Subcutaneous preadipocyte (primary cell): Measurements from ENCODE around the gene DNHD1. TPM values are rescaled to one million over a fixed set of nuclear protein-coding genes. Genes with fewer than 3 reads are reported as not detected.

Experiments
- total RNA-seq: library from RNA; depleted of rRNA; stranded (reverse); fragments of >200 nt; gene quantifications from 2 replicates; pipeline ENCODE4 v1.2.3, GENCODE V29; 2012

The DNHD1 gene, protein sequence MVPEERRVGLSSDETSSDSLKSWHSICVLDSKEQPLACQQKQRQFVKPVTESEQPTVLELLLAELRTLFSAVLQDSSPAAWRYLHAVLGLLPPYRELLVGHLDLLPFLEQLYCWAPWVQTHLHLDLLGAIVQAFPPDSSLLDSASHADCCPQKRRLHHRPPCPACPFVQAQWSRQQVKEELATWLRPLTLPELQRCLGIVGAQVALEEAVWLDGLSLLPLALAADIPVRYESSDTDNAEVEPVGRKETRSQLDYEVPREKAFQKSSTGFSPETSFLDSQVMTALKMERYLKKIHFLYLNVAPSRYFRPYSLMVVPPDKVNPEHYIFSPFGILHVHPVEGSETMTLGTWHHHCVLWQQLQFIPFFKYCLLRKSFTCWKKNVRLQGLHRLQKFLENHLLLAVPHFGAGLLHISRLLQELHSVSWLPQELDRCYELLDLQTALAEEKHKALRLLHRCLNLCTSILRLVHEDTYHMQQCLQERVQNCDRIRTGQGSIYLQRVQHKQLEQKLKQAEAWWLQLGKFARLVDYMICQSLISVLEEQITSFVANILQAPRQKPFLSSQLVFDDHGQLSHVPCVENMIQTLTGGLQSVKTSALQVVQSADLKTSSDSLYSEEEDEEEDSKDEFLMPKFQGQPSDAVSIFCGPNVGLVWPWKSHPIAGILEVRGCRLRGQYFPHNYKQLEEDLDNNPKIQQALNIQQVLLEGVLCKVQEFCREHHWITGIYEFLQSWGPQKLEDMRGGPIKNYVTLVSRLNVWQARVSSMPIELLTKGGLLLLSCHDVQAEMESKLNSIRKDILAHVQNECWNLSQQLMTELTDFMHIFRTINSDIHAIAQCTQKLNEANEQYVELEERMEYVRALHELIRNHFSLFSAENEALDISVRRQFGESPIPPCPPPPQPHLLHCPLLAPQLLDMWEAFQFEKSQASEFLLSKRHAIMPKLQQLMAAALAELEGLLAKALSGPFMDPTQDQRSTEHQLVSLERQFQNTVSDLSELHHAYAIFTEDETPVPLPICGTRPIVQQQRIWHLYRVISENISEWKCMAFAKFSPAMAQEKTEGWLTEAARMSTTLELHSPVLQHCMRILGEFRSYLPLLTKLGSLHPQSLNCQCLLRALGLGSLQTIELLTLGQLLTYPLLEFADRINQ (N-terminal part only)
- total RNA-seq, result 9.4 and 11.4 TPM in 2 replicates

DNA sequence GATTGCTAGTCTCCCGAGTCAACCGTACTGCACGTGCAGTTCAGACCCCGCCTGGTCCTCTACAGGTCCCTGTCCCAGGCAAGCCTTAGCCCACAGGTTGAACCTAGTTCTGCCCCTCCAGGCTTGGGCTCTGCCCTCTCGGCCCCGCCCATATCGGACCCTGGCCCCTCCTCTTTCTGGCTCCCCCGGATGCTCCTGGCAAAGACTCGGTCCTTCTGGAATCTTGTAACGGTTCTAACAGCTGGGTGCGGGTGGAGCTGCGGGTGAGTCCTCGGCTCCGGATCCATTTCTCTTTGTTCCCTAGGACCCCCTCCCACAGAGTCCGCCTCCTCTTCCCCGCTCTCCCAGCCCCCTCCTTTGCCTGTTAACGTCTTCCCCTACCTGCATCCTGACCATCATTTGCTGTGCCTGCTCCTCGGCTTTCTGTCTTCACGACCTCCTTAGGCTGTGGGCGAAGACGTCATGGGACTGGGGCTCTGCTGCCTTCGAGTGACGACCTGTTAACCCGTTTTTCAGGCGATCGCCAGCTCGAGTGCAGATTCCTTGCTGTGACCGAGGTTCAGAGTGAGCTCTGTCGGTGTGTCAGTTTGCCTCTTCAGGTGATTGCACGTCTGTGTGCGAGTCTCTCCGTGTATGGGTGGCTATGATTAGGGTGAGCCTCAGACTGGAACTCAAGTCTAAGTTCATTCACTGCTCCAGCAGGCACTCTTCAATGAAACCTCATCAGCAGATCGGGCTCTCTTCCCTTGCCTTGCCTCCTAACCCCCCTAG is at the start of gene DNHD1:
DNHD1 (plus strand) TSS at position 212 of the 771 bp plus-strand sequence. CDS start 936 bp downstream, outside the sequence.

DNA sequence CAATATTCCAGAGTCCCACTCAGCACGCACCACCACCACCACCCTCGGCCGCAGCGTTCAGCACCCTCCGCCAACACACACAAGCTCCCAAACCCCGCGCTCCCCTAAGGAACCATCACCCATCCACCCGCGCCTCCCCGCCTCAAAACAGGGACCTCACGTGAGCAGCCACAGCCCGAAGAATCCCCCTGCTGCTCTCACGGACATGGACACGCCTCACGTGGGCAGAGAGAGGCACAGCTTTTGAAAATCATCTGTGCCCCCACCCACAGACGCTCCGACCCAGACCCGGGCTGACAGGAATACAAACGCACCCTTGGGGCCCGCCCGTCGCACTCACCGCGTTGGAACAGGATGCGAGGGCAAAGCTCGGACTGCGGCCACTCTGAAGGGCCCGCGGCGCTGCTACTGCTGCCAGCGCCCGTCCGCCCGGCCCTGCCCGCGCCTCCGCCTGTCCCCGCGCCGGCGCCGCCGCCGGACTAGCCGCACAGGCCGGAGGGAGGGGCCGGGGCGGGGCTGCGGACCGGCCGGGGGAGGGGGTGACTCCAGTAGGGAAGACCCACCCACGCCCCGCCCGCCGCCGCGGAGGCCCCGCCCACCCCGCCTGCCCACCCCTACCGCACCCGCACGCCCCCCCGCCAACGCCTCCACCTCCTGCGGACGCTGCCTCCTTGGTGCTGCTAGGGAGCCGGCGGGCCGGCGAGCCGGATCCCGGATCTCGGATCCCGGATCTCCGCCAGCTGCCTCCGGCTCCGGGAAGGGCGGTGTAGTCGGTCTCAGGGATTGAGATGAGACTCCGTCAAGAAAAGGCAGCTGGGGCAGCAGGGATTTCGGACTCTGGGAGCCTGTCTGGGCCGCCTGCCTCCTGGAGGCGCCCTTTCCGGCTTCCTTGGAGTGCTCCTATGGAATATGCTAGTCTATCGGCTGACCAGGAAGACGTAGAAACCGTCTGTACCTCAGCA is 23.3 kb upstream of the DNHD1 start, which contains the start of gene TRIM3:
TRIM3 (minus strand) TSS at position 491 of the 962 bp plus-strand sequence. CDS start 8,246 bp downstream, outside the sequence.

GRCh38 chr11:6481012-6481923 is 15.8 kb upstream of the DNHD1 start, which contains the start of the genes ARFIP2 and TIMM10B:
TSS of gene ARFIP2 (minus strand) at chr11:6481331. CDS start at chr11:6480421, 910 bp downstream.
TSS of gene TIMM10B (plus strand) at chr11:6481501. CDS start at chr11:6481517, 16 bp downstream.

DNA sequence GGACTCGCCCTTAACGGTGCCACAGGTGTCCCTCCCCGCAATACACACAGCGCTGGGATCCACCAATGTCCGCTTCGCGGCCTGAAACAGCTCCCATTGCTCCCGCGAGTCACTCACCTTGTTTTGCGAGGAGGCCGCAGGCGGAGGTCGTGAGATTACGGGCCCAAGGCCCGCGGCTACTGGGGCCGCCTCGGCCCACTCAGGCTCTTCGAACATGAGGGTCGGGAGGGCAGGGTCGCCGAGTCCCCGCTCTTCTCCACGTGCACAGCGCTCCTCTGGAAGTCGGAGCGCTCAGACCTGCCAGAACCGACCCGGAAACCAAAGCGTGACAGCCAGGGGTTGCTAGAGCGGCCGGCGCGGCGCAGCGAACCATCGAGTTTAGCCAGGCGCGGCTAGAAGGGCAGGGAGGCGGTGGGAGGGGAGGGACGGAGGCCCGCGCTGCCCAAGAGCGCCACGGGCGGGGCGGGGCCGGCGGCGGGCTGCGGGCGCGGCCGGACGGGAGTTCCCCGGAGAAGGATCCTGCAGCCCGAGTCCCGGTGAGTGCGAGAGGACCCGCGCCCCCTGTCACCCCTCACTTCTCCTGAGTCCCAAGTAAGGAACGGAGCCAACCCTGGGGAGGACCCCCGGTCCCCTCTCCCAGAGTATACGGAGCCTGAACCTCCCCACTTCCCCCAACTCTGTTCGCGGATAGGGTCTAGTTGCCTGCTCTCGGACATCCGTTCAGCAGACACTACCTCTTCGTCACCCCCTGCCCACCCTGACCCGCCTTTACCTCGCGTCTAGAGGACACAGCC is 106.4 kb downstream of the DNHD1 start, which contains the start of the genes ILK and RRP8:
ILK (plus strand) TSS at position 488 of the 794 bp plus-strand sequence. CDS start 498 bp downstream, outside the sequence.
RRP8 (minus strand) TSS at position 330 of the 794 bp plus-strand sequence; CDS start at position 216, 114 bp downstream.

DNA sequence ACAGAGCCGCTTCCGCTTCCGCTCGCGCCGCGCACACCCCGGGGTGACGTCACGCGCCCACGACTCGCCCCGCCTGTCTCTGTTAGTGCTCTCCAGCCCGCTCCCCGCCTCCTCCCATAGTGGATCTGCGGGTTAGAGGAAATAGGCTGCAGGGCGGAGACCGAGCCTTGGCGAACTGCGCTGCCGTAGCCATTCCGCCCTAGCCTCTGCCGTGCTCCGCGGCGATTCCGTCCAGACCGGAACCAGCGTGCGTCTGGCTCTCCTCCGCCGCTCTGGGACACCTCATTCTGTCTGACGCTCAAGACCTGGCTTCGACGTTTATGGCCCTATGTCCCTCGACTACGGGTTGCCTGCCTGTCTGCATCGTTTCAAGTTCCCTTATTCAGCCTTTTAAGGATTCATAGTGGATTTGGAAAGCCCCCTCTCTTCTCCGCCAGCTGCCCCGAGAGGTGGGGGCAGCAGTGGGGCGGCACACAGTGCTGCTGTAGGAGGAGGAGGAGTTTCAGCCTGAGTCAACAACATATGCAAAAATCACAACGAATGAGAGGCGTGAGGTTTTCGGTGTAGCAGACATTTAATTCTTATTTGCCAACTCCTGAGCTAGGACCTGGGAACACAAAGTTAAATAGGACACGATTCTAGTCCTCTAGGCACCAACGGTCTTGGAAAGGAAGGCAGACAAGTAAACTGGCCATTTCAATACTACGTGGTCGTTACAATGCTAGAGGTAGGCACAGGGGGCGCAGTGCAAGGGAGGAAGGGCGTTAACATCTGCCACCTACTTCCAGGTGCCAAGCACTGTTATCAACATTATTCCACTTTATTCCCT is 115.3 kb downstream of the DNHD1 start, which contains the start of gene TAF10:
TAF10 (minus strand) TSS at position 4 of the 829 bp plus-strand sequence. CDS start 27 bp downstream, outside the sequence.

DNA sequence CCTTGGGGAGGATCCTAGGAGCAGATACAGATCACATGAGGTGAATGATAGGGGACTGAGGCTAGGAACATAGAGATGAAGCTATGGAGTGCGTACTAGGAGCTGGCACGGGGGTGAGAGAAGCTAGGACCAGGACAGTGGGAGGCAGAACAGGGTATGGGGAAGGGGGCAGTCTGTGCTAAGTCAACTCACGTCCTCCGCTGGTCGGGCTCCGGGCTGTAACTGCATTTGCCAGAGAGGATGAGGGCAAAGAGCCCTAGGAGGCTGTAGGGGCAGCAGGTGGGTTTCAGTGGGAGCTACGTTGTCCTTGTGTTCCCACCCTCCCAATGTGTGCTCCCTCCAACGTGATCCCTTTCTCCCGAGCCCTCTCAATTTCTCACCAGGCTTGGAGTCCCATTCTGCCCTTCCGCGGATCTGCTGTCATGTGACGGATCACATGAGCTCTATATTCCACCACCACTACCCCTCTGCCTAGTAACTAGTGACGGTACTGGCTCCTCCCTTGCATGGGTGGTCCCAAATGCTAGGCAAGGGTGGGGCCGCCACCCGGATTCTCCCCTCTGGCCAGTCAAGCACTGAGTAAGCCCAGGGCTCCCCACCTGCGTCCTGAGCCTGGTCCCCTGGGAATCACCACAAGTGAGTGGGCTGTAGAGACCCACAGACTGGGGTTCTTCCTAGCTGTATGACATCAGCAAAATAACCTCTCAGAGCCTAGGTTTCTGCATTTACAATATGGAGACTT is 122.1 kb downstream of the DNHD1 start, which contains the start of gene TPP1:
TPP1 (minus strand) TSS at position 419 of the 742 bp plus-strand sequence; CDS start at position 397, 22 bp downstream.

Other genes starting within 250 kb of the DNHD1 start
- gene CCKBR, start 237.4 kb upstream of the DNHD1 start, total RNA-seq, result not detected in 2 replicates
- gene CAVIN3, start 176.8 kb upstream of the DNHD1 start, total RNA-seq, result 171 and 329 TPM in 2 replicates
- gene SMPD1, start 106.8 kb upstream of the DNHD1 start, total RNA-seq, result 28.3 and 31.7 TPM in 2 replicates
- 27.6 and 29.9 TPM in 2 replicates for gene APBB1, start 78.2 kb upstream of the DNHD1 start, total RNA-seq
- 0.37 and 0.98 TPM in 2 replicates for gene HPX, start 56.3 kb upstream of the DNHD1 start, total RNA-seq
- 16.9 and 26.0 TPM in 2 replicates for gene TRIM3, start 23.3 kb upstream of the DNHD1 start, total RNA-seq
- gene ARFIP2, start 15.9 kb upstream of the DNHD1 start, total RNA-seq, result 44.4 and 51.1 TPM in 2 replicates
- 36.7 and 37.3 TPM in 2 replicates for gene TIMM10B, start 15.8 kb upstream of the DNHD1 start, total RNA-seq
- 9.2 and 13.5 TPM in 2 replicates for gene RRP8, start 106.3 kb downstream of the DNHD1 start, total RNA-seq
- gene ILK, start 106.5 kb downstream of the DNHD1 start, total RNA-seq, result 110 and 148 TPM in 2 replicates
- gene TAF10, start 114.9 kb downstream of the DNHD1 start, total RNA-seq, result 27.9 and 32.3 TPM in 2 replicates
- gene TPP1, start 122.1 kb downstream of the DNHD1 start, total RNA-seq, result 56.7 and 93.3 TPM in 2 replicates
- 0.37 and 0.78 TPM in 2 replicates for gene DCHS1, start 158.5 kb downstream of the DNHD1 start, total RNA-seq
- gene MRPL17, start 186.1 kb downstream of the DNHD1 start, total RNA-seq, result 48.1 and 66.5 TPM in 2 replicates